Caco-2 (cell line): ENCODE data around the gene SNX25. TPM values are rescaled to one million over a fixed set of nuclear protein-coding genes. Genes with fewer than 3 reads are reported as not detected.

ENCODE experiments used
- BruUV-seq: library from RNA; stranded (reverse); fragments of 400-500 nt; replicated peaks from 2 replicates; lab custom pipeline; 2021; lab: Mats Ljungman, UMichigan
- CTCF ChIA-PET: fragments of 300-600 bp; sonication (Branson Sonifier 250); formaldehyde crosslinking; loops from one replicate; lab custom pipeline; 2022; ENCODE audit warnings: antibody characterized with exemption; lab: Charles Lee
- POLR2A ChIA-PET: fragments of 300-600 bp; sonication (Branson Sonifier 250); formaldehyde crosslinking; loops from one replicate; lab custom pipeline; 2022; ENCODE audit warnings: antibody characterized with exemption; lab: Charles Lee
- DNase-seq, 2 experiments: peaks; one replicate each; pipeline versions ENCODE4 v3.0.0 to v3.0.0-alpha.2; 2020 to 2022
- H3K27me3 ChIP-seq: replicated peaks from 2 replicates; pipeline ENCODE4 v1.6.0; 2011; ENCODE audit warnings: low read length; ENCODE audit not compliant: control insufficient read depth, insufficient read depth
- H3K36me3 ChIP-seq: 2 replicates; pipeline ENCODE4 v1.5.1; 2011; ENCODE audit warnings: low read length; ENCODE audit not compliant: control insufficient read depth, insufficient read depth
- H3K4me1 ChIP-seq: fragments of 250-450 bp; sonication (Bioruptor Pico); 2 replicates; pipeline ENCODE4 v1.5.1; 2020; ENCODE audit warnings: mild to moderate bottlenecking
- H3K4me3 ChIP-seq: 2 replicates; pipeline ENCODE4 v1.5.1; 2011; ENCODE audit warnings: low read depth, mild to moderate bottlenecking, control low read depth, low read length
- H3K9me3 ChIP-seq: fragments of 250-450 bp; sonication (Bioruptor Pico); 2 replicates; pipeline ENCODE4 v1.5.1; 2020; ENCODE audit warnings: mild to moderate bottlenecking, moderate library complexity
- H3K27ac Mint-ChIP-seq: one replicate; pipeline ENCODE4 v1.8.0; 2022; ENCODE audit warnings: mixed read lengths; ENCODE audit not compliant: unreplicated experiment
- H3K27me3 Mint-ChIP-seq: one replicate; pipeline ENCODE4 v1.8.0; 2022; ENCODE audit warnings: mixed read lengths; ENCODE audit not compliant: insufficient read depth, unreplicated experiment
- H3K36me3 Mint-ChIP-seq: one replicate; pipeline ENCODE4 v1.8.0; 2022; ENCODE audit warnings: mild to moderate bottlenecking, mixed read lengths; ENCODE audit not compliant: insufficient read depth, unreplicated experiment
- H3K4me1 Mint-ChIP-seq: one replicate; pipeline ENCODE4 v1.8.0; 2022; ENCODE audit warnings: low read depth, mixed read lengths; ENCODE audit not compliant: unreplicated experiment
- H3K4me3 Mint-ChIP-seq: one replicate; pipeline ENCODE4 v1.8.0; 2022; ENCODE audit warnings: mild to moderate bottlenecking, moderate library complexity, mixed read lengths; ENCODE audit not compliant: unreplicated experiment
- H3K9me3 Mint-ChIP-seq: one replicate; pipeline ENCODE4 v1.8.0; 2022; ENCODE audit warnings: mixed read lengths; ENCODE audit not compliant: unreplicated experiment
- CTCF ChIP-seq, 2 experiments: fragments of 200-600 bp in 1 of 2; IDR thresholded peaks; 1 replicate in 1 of 2; 2 replicates in 1 of 2; pipeline versions ENCODE4 v1.5.1 to v1.8.0; 2011 to 2022; ENCODE audit warnings: antibody characterized with exemption in 1 of 2, control low read depth in 1 of 2, inconsistent platforms in 1 of 2, low read depth in 1 of 2, low read length in 1 of 2, mild to moderate bottlenecking in 1 of 2, moderate library complexity in 1 of 2; ENCODE audit not compliant: insufficient read depth in 1 of 2, severe bottlenecking in 1 of 2, unreplicated experiment in 1 of 2
- intact Hi-C: fragments of 100-400 bp; cut with micrococcal nuclease; formaldehyde crosslinking; loops from one replicate; pipeline ENCODE4 v1.10.0; 2022; ENCODE audit not compliant: unreplicated experiment
- total RNA-seq: library from RNA; stranded (reverse); gene quantifications from 2 replicates; pipeline ENCODE4 v1.2.3, GENCODE V29; 2022

SNX25 gene
- total RNA-seq, 1 experiment from 2014 or later, result 9.3 TPM

GRCh38 chr4:185225940-185226339 is 16.5 kb downstream of the SNX25 start:
- DNase-seq, result no peak
- H3K36me3 Mint-ChIP-seq, result no peaks in the 10 kb centered on the region
- Histone ChIP-seq H3K27me3 (no peaks in the 10 kb centered on the region), H3K4me1 (no peaks in the 10 kb centered on the region), H3K4me3 (no peak overlapping the region), H3K36me3 (no peaks in the 10 kb centered on the region), H3K9me3 (no peaks in the 10 kb centered on the region)
- H3K27me3 Mint-ChIP-seq, result no peaks in the 10 kb centered on the region
- CTCF ChIA-PET, result no interaction called here
- intact Hi-C loops, result loop anchor here (5.0 kb wide), 1 partner anchor 41 kb away; no protein-coding TSS in a partner anchor
- POLR2A ChIA-PET, result no interaction called here
- no peaks in the 10 kb centered on the region for H3K4me1 Mint-ChIP-seq
- BruUV-seq, result no TSS peak
- TF ChIP-seq CTCF (IDR thresholded peaks at IDR 0.05; ENCODE audit: insufficient read depth in 1 of 2, low read depth in 1 of 2, low read length in 1 of 2, severe bottlenecking in 1 of 2, unreplicated experiment in 1 of 2), result no peak
- H3K9me3 Mint-ChIP-seq, result no peaks in the 10 kb centered on the region
- no peak overlapping the region for H3K4me3 Mint-ChIP-seq
- no peak overlapping the region for H3K27ac Mint-ChIP-seq

GRCh38 chr4:185227131-185227551 is 17.7 kb downstream of the SNX25 start:
- peak in 1 of 2 experiments; percentile 46 for TF ChIP-seq CTCF (IDR thresholded peaks at IDR 0.05; ENCODE audit: insufficient read depth in 1 of 2, low read depth in 1 of 2, low read length in 1 of 2, severe bottlenecking in 1 of 2, unreplicated experiment in 1 of 2)
- no peaks in the 10 kb centered on the region for H3K9me3 ChIP-seq
- no peaks in the 10 kb centered on the region for H3K36me3 ChIP-seq
- DNase-seq, result peak in 1 of 2 experiments; percentile 39
- Mint-ChIP-seq H3K9me3 (no peaks in the 10 kb centered on the region), H3K27ac (no peak overlapping the region), H3K4me3 (no peak overlapping the region), H3K4me1 (peaks cover 2% of the 10 kb centered on the region), H3K27me3 (no peaks in the 10 kb centered on the region), H3K36me3 (no peaks in the 10 kb centered on the region)
- ChIA-PET POLR2A (interaction anchor here (0.7 kb wide), 1 partner anchor 18 kb away, joined by 3 read pairs; the partner anchor contains the start of gene SNX25), CTCF (interaction anchor here (0.9 to 1.5 kb wide), 5 partner anchors 10 to 169 kb away, joined by 3 to 6 read pairs (median 5); partner anchors contain the start of genes ANKRD37 and LRP2BP)
- H3K4me1 ChIP-seq, result no peaks in the 10 kb centered on the region
- H3K27me3 ChIP-seq, result no peaks in the 10 kb centered on the region
- intact Hi-C loops, result loop anchor here (1.0 to 5.0 kb wide), 2 partner anchors 40 to 78 kb away; no protein-coding TSS in a partner anchor
- BruUV-seq, result no TSS peak
- H3K4me3 ChIP-seq, result no peak overlapping the region

GRCh38 chr4:185227713-185228278 is 18.4 kb downstream of the SNX25 start:
- Histone ChIP-seq H3K4me3 (no peak overlapping the region), H3K9me3 (no peaks in the 10 kb centered on the region), H3K4me1 (no peaks in the 10 kb centered on the region), H3K27me3 (no peaks in the 10 kb centered on the region), H3K36me3 (no peaks in the 10 kb centered on the region)
- no peak for DNase-seq
- ChIA-PET CTCF (interaction anchor here (0.9 to 1.5 kb wide), 5 partner anchors 11 to 168 kb away, joined by 3 to 6 read pairs (median 5); partner anchors contain the start of genes ANKRD37 and LRP2BP), POLR2A (interaction anchor here (0.7 kb wide), 1 partner anchor 19 kb away, joined by 3 read pairs; the partner anchor contains the start of gene SNX25)
- BruUV-seq, result no TSS peak
- intact Hi-C loops, result loop anchor here (1.0 to 5.0 kb wide), 2 partner anchors 40 to 78 kb away; no protein-coding TSS in a partner anchor
- Mint-ChIP-seq H3K36me3 (no peaks in the 10 kb centered on the region), H3K9me3 (no peaks in the 10 kb centered on the region), H3K27me3 (no peaks in the 10 kb centered on the region), H3K27ac (no peak overlapping the region), H3K4me1 (peaks cover 6% of the 10 kb centered on the region), H3K4me3 (no peak overlapping the region)
- TF ChIP-seq CTCF (IDR thresholded peaks at IDR 0.05; ENCODE audit: insufficient read depth in 1 of 2, low read depth in 1 of 2, low read length in 1 of 2, severe bottlenecking in 1 of 2, unreplicated experiment in 1 of 2), result no peak
